Ascending aorta (tissue), 2 donors: Measurements from ENCODE around the gene ATP1A2. TPM values are rescaled to one million over a fixed set of nuclear protein-coding genes. Genes with fewer than 3 reads are reported as not detected.

Source experiments
- DNase-seq, 2 donors: peaks; one replicate each; pipeline ENCODE4 v3.0.0-alpha.2; 2019; ENCODE audit warnings: low spot score in 2 of 2
- H3K27ac ChIP-seq, 2 donors: fragments of 200-600 bp; sonication (generic); one replicate each; pipeline ENCODE4 v1.5.1; 2016 to 2017; ENCODE audit warnings: mild to moderate bottlenecking in 1 of 2
- H3K27me3 ChIP-seq: fragments of 200-600 bp; sonication (generic); one replicate; pipeline ENCODE4 v1.5.1; 2017
- H3K36me3 ChIP-seq, 2 donors: fragments of 200-600 bp; sonication (generic); one replicate each; pipeline ENCODE4 v1.5.1; 2016
- H3K4me1 ChIP-seq, 2 donors: fragments of 200-600 bp; sonication (generic); one replicate each; pipeline ENCODE4 v1.5.1; 2016 to 2017; ENCODE audit warnings: mild to moderate bottlenecking in 1 of 2
- H3K4me3 ChIP-seq, 2 donors: fragments of 200-600 bp; sonication (generic); one replicate each; pipeline ENCODE4 v1.5.1; 2016 to 2017; ENCODE audit warnings: mild to moderate bottlenecking in 1 of 2
- H3K9me3 ChIP-seq, 2 donors: fragments of 200-600 bp; sonication (generic); one replicate each; pipeline ENCODE4 v1.5.1; 2016
- CTCF ChIP-seq, 3 experiments: fragments of 200-600 bp in 2 of 3; fragments of 450-650 bp in 1 of 3; sonication (generic) in 2 of 3; IDR thresholded peaks; one replicate each; pipeline ENCODE4 v1.5.1; 2016 to 2019; ENCODE audit warnings: antibody characterized with exemption in 3 of 3, mild to moderate bottlenecking in 1 of 3, moderate library complexity in 1 of 3
- intact Hi-C: fragments of 100-400 bp; cut with DNase I; formaldehyde crosslinking; loops from one replicate; pipeline ENCODE4 v1.15.1; 2023
- total RNA-seq: library from RNA; depleted of rRNA; stranded (reverse); fragments of >200 nt; gene quantifications from one replicate; pipeline ENCODE4 v1.1.0, GENCODE V29; 2016

Gene ATP1A2
- total RNA-seq, 1 donor from 2014 or later, result 316 TPM

- H3K9me3 ChIP-seq, result no peaks in the 10 kb centered on the region
- no peaks in the 10 kb centered on the region for H3K36me3 ChIP-seq
- no peak for TF ChIP-seq CTCF (IDR thresholded peaks at IDR 0.05)
- H3K4me3 ChIP-seq, result no peak overlapping the region
- H3K27me3 ChIP-seq, result no peaks in the 10 kb centered on the region
- intact Hi-C loops, result loop anchor here (5.0 kb wide), 1 partner anchor 36 kb away; the partner anchor contains the start of gene ATP1A4
- H3K27ac ChIP-seq, result no peak overlapping the region
- H3K4me1 ChIP-seq, result peaks cover 7 to 17% of the 10 kb centered on the region in 2 donors
- no peak for DNase-seq
Observed at GRCh38 chr1:160188341-160188740, 72.8 kb downstream of the ATP1A2 start.

GRCh38 chr1:160189649-160190625 lies 74.4 kb downstream of the ATP1A2 start, which contains the start of gene CASQ1:
Gene CASQ1 (plus strand): TSS chr1:160190575. CDS start chr1:160190752, 177 bp downstream.
- Histone ChIP-seq H3K4me3 (peak within 1 kb of the TSS in 1 of 2 donors; percentile 5), H3K27ac (peak within 1 kb of the TSS in 1 of 2 donors; percentile 25)

GRCh38 chr1:160191756-160192155 lies 76.2 kb downstream of the ATP1A2 start:
- intact Hi-C loops, result no loop called here
- no peak for TF ChIP-seq CTCF (IDR thresholded peaks at IDR 0.05)

More at GRCh38 chr1:160189649-160190625, 74.4 kb downstream of the ATP1A2 start, which contains the start of gene CASQ1:
- DNase-seq, result peak in 1 of 2 donors; percentile 86
- Histone ChIP-seq H3K36me3 (no peaks in the 10 kb centered on the region), H3K9me3 (no peaks in the 10 kb centered on the region), H3K27me3 (no peaks in the 10 kb centered on the region), H3K4me1 (peaks cover 9 to 20% of the 10 kb centered on the region in 2 donors)
- intact Hi-C loops, result loop anchor here (5.0 kb wide), 1 partner anchor 38 kb away; the partner anchor contains the start of gene ATP1A4
- TF ChIP-seq CTCF (IDR thresholded peaks at IDR 0.05), result no peak

GRCh38 chr1:160192234-160192633 lies 76.7 kb downstream of the ATP1A2 start:
- H3K4me1 ChIP-seq, result peaks cover 9 to 20% of the 10 kb centered on the region in 2 donors
- no peaks in the 10 kb centered on the region for H3K27me3 ChIP-seq
- intact Hi-C loops, result no loop called here
- no peaks in the 10 kb centered on the region for H3K36me3 ChIP-seq
- no peak overlapping the region for H3K27ac ChIP-seq
- no peak for DNase-seq
- no peak for TF ChIP-seq CTCF (IDR thresholded peaks at IDR 0.05)
- H3K4me3 ChIP-seq, result no peak overlapping the region
- no peaks in the 10 kb centered on the region for H3K9me3 ChIP-seq

More at GRCh38 chr1:160191756-160192155, 76.2 kb downstream of the ATP1A2 start:
- peaks cover 9 to 20% of the 10 kb centered on the region in 2 donors for H3K4me1 ChIP-seq
- no peak overlapping the region for H3K27ac ChIP-seq
- H3K9me3 ChIP-seq, result no peaks in the 10 kb centered on the region
- DNase-seq, result no peak
- no peaks in the 10 kb centered on the region for H3K27me3 ChIP-seq
- no peak overlapping the region for H3K4me3 ChIP-seq
- no peaks in the 10 kb centered on the region for H3K36me3 ChIP-seq

Other genes with a start within 250 kb of the ATP1A2 start
- gene CFAP45, start 215.6 kb upstream of the ATP1A2 start, total RNA-seq, result not detected
- 363 TPM for gene TAGLN2, start 190.3 kb upstream of the ATP1A2 start, total RNA-seq
- gene IGSF9, start 170.1 kb upstream of the ATP1A2 start, total RNA-seq, result 0.11 TPM
- gene SLAMF9, start 161.5 kb upstream of the ATP1A2 start, total RNA-seq, result not detected
- gene PIGM, start 83.8 kb upstream of the ATP1A2 start, total RNA-seq, result 6.1 TPM
- not detected for gene KCNJ10, start 45.6 kb upstream of the ATP1A2 start, total RNA-seq
- 1.2 TPM for gene KCNJ9, start 34.2 kb upstream of the ATP1A2 start, total RNA-seq
- 37.9 TPM for gene IGSF8, start 17.1 kb upstream of the ATP1A2 start, total RNA-seq
- gene ATP1A4, start 35.8 kb downstream of the ATP1A2 start, total RNA-seq, result not detected
- gene CASQ1, start 74.8 kb downstream of the ATP1A2 start, total RNA-seq, result not detected
- gene PEA15, start 89.6 kb downstream of the ATP1A2 start, total RNA-seq, result 178 TPM
- 68.9 TPM for gene DCAF8, start 146.8 kb downstream of the ATP1A2 start, total RNA-seq
- 36.6 TPM for gene PEX19, start 169.4 kb downstream of the ATP1A2 start, total RNA-seq
- 56.3 TPM for gene COPA, start 227.5 kb downstream of the ATP1A2 start, total RNA-seq
- 141 TPM for gene NCSTN, start 227.6 kb downstream of the ATP1A2 start, total RNA-seq